Upper lobe of right lung (tissue), 1 donor: Measurements from ENCODE around the gene RAB5IF. TPM values are rescaled to one million over a fixed set of nuclear protein-coding genes. Genes with fewer than 3 reads are reported as not detected.
A peak's percentile ranks its signal among the peaks of the same experiment; 100 is the strongest.

Experiments
- ATAC-seq: fragments of 200-7000 bp; cut with Tn5 transposase; one replicate; pipeline ENCODE4 v1.9.1; 2020; ENCODE audit warnings: mild to moderate bottlenecking, moderate library complexity
- DNase-seq: peaks from one replicate; pipeline ENCODE4 v3.0.0-alpha.2; 2020
- H3K27ac ChIP-seq: fragments of 200-600 bp; one replicate; pipeline ENCODE4 v1.8.0; 2022
- H3K27me3 ChIP-seq: fragments of 200-600 bp; one replicate; pipeline ENCODE4 v1.8.0; 2022; ENCODE audit warnings: mild to moderate bottlenecking
- H3K36me3 ChIP-seq: fragments of 200-600 bp; one replicate; pipeline ENCODE4 v1.8.0; 2022
- H3K4me1 ChIP-seq: fragments of 200-600 bp; one replicate; pipeline ENCODE4 v1.8.0; 2022
- H3K4me3 ChIP-seq: fragments of 200-600 bp; one replicate; pipeline ENCODE4 v1.8.0; 2022; ENCODE audit warnings: mild to moderate bottlenecking
- H3K9me3 ChIP-seq: fragments of 200-600 bp; one replicate; pipeline ENCODE4 v1.8.0; 2022
- intact Hi-C: fragments of 100-400 bp; cut with DNase I; formaldehyde crosslinking; loops from one replicate; pipeline ENCODE4 v1.11.0; 2022
- total RNA-seq: library from RNA; stranded (reverse); fragmentation: NEBNext Ultra II Directional; extraction: Animal tissue kit (Norgen Biotek cat#: 25700); gene quantifications from one replicate; pipeline ENCODE4 v1.2.1, GENCODE V29; 2021
- TF ChIP-seq, protein P1 (sequence below): fragments of 200-600 bp; IDR thresholded peaks from one replicate; pipeline ENCODE4 v1.8.0; 2022; ENCODE audit warnings: antibody characterized with exemption
- donor health status: DM: no; HTN: yes; CAD: no; lungs with severe emphysema.

Gene RAB5IF
- total RNA-seq, 1 donor from 2014 or later, result 91.1 TPM

DNA sequence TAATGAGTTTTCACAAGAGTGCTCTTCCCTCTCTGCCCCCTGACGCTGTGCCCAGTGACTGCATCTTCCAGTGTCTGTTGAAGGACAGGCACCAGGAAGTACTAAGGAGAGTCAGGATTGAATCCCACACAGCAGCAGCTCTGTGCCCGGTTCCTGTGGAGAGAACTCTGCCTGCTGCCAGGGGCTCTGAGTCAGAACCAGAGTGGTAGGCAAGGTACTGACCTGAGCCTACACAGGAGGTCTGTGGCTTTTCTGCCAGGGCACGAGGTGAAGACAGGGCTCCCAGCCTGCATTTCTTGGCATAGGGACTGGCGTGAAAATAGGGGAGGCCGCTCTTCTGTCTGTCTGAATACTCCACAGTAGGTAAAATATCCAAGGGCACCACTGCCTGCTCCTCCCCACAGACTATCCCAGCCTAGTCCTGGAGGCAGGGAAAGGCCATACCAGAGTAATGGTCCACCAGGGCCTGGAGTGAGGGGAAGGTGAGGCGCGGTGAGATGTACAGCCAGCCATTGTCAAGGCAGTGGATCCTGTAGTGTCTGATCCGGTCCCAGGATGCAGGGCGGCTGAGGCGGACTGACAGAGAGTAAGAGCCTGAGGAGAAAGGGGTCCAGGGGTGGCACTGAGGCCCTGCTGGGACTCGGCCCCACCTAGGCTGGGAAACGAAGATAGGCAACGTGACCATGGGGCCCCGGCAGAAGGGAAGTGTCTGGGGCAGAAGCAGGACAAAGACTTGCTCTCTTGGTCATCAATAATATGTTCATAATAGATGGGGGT lies 9.4 kb downstream of the RAB5IF start:
- DNase-seq, result no peak
- Histone ChIP-seq H3K36me3 (peaks cover 48% of the 10 kb centered on the region), H3K27ac (no peak overlapping the region), H3K4me1 (no peaks in the 10 kb centered on the region), H3K9me3 (no peaks in the 10 kb centered on the region), H3K4me3 (no peak overlapping the region), H3K27me3 (no peaks in the 10 kb centered on the region)
- no peak for ATAC-seq
- TF ChIP-seq, protein P1, sequence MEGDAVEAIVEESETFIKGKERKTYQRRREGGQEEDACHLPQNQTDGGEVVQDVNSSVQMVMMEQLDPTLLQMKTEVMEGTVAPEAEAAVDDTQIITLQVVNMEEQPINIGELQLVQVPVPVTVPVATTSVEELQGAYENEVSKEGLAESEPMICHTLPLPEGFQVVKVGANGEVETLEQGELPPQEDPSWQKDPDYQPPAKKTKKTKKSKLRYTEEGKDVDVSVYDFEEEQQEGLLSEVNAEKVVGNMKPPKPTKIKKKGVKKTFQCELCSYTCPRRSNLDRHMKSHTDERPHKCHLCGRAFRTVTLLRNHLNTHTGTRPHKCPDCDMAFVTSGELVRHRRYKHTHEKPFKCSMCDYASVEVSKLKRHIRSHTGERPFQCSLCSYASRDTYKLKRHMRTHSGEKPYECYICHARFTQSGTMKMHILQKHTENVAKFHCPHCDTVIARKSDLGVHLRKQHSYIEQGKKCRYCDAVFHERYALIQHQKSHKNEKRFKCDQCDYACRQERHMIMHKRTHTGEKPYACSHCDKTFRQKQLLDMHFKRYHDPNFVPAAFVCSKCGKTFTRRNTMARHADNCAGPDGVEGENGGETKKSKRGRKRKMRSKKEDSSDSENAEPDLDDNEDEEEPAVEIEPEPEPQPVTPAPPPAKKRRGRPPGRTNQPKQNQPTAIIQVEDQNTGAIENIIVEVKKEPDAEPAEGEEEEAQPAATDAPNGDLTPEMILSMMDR, result no peak
- intact Hi-C loops, result no loop called here

DNA sequence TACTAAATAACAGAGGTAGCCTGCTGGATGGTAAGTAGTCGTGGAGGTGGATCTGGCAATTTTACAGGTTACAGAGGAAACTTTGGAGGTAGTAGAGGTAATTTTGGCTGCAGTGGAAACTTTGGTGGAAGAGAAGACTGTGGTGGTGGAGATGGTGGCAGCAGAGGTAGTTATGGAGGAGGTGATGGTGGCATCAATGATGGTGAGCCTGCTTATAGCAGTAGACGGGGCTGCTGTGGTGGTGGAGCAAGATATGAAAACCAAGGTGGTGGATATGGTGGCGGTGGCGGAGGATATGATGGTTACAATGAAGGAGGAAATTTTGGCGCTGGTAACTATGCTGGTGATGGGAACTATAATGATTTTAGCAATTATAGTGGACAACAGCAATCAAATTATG lies 15.3 kb downstream of the RAB5IF start:
- no peaks in the 10 kb centered on the region for H3K27me3 ChIP-seq
- H3K27ac ChIP-seq, result no peak overlapping the region
- intact Hi-C loops, result no loop called here
- ATAC-seq, result no peak
- H3K9me3 ChIP-seq, result no peaks in the 10 kb centered on the region
- no peaks in the 10 kb centered on the region for H3K4me1 ChIP-seq
- no peak overlapping the region for H3K4me3 ChIP-seq
- no peaks in the 10 kb centered on the region for H3K36me3 ChIP-seq
- DNase-seq, result no peak
- TF ChIP-seq, protein P1, result no peak

DNA sequence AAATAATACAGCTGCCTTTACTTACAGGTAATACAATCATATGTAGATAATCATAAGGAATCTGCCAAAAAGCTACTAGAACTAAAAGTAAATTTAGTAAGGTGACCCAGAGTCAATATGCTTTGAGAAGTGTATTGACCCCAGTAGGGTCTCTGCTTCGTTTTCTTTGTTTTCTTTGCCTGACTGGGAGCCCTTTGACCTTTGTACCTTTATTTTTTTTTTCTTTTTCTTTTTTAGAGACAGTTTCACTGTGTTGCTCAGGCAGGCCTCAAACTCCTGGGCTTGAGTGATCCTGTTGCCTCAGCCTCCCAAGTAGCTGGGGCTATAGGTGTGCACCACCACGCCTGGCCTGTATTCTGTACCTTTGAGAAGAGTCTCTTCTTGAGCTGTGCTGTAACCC lies 17.9 kb downstream of the RAB5IF start:
- no peaks in the 10 kb centered on the region for H3K27me3 ChIP-seq
- no peak overlapping the region for H3K4me3 ChIP-seq
- no peaks in the 10 kb centered on the region for H3K9me3 ChIP-seq
- intact Hi-C loops, result no loop called here
- DNase-seq, result no peak
- H3K27ac ChIP-seq, result no peak overlapping the region
- TF ChIP-seq, protein P1, result no peak
- no peaks in the 10 kb centered on the region for H3K36me3 ChIP-seq
- H3K4me1 ChIP-seq, result no peaks in the 10 kb centered on the region
- no peak for ATAC-seq

DNA sequence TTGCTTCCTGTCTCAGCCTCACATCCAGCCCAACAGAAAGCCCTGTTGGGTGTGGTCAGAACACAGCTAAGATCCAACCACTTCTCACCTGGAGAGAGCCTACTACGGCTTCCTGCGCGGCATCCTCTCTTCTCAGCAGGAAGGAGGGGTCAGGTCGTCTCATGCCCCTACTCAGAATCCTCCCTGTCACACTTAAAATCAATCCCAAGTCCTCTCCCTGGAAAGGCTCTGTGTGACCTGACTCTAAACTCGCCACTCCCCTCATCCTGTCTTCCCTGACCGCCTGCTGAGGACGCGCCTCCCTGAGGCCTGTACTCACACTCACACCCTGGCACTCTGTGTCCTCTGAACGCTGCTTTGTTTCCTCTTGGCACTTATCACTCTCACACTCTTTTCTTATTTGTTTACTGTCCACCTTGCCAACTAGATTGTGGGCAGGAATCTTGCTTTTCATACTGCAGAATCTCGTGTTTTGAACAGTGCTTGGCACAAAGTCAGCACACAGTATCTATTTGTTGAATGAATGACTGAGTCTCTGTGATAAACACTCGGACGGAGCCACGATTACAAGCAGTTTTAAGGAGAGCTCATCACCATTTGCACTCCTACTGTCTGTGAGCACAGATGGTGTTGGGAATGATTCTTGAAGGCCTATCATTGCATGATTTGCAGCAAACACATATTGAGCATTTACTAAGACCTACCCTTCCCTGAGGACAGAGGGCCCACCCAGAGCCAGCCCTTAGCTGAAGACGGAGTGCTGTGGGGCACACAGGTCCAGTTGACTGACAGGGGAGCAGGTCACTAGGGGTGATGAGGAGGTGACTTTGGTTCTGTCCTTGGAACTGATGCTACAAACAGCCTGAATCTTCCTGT lies 18.7 kb downstream of the RAB5IF start:
- no peaks in the 10 kb centered on the region for H3K27me3 ChIP-seq
- TF ChIP-seq, protein P1, result peak; percentile 5
- peak; percentile 84 for ATAC-seq
- H3K4me1 ChIP-seq, result no peaks in the 10 kb centered on the region
- no peak overlapping the region for H3K4me3 ChIP-seq
- no peaks in the 10 kb centered on the region for H3K9me3 ChIP-seq
- DNase-seq, result no peak
- intact Hi-C loops, result no loop called here
- H3K36me3 ChIP-seq, result no peaks in the 10 kb centered on the region
- no peak overlapping the region for H3K27ac ChIP-seq

DNA sequence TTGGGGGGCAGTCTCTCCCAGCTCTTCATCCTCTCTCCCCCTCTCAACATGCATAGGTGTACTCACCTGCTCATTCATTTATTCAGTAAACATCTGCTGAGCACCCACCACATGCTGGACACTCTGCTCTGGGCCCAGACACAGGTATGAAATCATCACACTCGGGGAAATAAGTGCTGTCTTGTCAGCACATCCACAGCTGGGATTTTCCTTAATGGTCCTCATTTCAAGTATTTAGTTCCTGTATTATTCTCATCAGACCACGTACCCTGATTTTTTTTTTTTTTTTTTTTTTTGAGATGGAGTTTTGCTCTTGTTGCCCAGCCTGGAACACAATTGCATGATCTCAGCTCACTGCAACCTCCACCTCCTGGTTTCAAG lies 19.4 kb downstream of the RAB5IF start:
- H3K27me3 ChIP-seq, result no peaks in the 10 kb centered on the region
- no peak for DNase-seq
- H3K4me1 ChIP-seq, result no peaks in the 10 kb centered on the region
- H3K36me3 ChIP-seq, result no peaks in the 10 kb centered on the region
- H3K4me3 ChIP-seq, result no peak overlapping the region
- TF ChIP-seq, protein P1, result no peak
- no peaks in the 10 kb centered on the region for H3K9me3 ChIP-seq
- H3K27ac ChIP-seq, result no peak overlapping the region
- intact Hi-C loops, result no loop called here
- ATAC-seq, result no peak
